Left lung (tissue), 10 donors: Measurements from ENCODE around the gene EREG. TPM values are rescaled to one million over a fixed set of nuclear protein-coding genes. Genes with fewer than 3 reads are reported as not detected.

Experiments
- ATAC-seq: fragments of 200-7000 bp; cut with Tn5 transposase; one replicate; pipeline ENCODE4 v1.9.1; 2020; ENCODE audit warnings: moderate library complexity
- DNase-seq, 4 donors: peaks; one replicate each; pipeline ENCODE4 v3.0.0-alpha.2; 2013 to 2020
- H3K27ac ChIP-seq, 2 donors: fragments of 200-600 bp; sonication (generic) in 1 of 2; one replicate each; pipeline versions ENCODE4 v1.5.0 to v1.8.0; 2020 to 2021
- H3K27me3 ChIP-seq, 2 donors: fragments of 200-600 bp; sonication (generic) in 1 of 2; one replicate each; pipeline versions ENCODE4 v1.5.0 to v1.8.0; 2020 to 2021
- H3K36me3 ChIP-seq, 2 donors: fragments of 200-600 bp; sonication (generic) in 1 of 2; one replicate each; pipeline versions ENCODE4 v1.5.0 to v1.8.0; 2020 to 2021
- H3K4me1 ChIP-seq, 2 donors: fragments of 200-600 bp; one replicate each; pipeline ENCODE4 v1.8.0; 2021
- H3K4me3 ChIP-seq, 2 donors: fragments of 200-600 bp; sonication (generic) in 1 of 2; one replicate each; pipeline versions ENCODE4 v1.5.0 to v1.8.0; 2020 to 2021; ENCODE audit warnings: mild to moderate bottlenecking in 1 of 2
- H3K9me3 ChIP-seq, 2 donors: fragments of 200-600 bp; sonication (generic) in 1 of 2; one replicate each; pipeline versions ENCODE4 v1.5.0 to v1.8.0; 2020 to 2021
- CTCF ChIP-seq, 2 donors: fragments of 200-600 bp; sonication (generic) in 1 of 2; IDR thresholded peaks; one replicate each; pipeline versions ENCODE4 v1.5.0 to v1.8.0; 2021; ENCODE audit warnings: antibody characterized with exemption in 2 of 2
- intact Hi-C, 2 donors: fragments of 100-400 bp; cut with DNase I; formaldehyde crosslinking; loops; one replicate each; pipeline versions ENCODE4 v1.11.2 to v1.14.2; 2022
- polyA plus RNA-seq, 6 donors: library from polyadenylated mRNA; unstranded; fragments of 120-200 nt; gene quantifications; one replicate each; pipeline ENCODE4 v1.2.1, GENCODE V29; 2013; ENCODE audit not compliant: insufficient read length in 6 of 6
- total RNA-seq, 2 donors: library from RNA; stranded (reverse); fragmentation: NEBNext Ultra II Directional; extraction: Animal tissue kit (Norgen Biotek cat#: 25700); gene quantifications; one replicate each; pipeline ENCODE4 v1.2.1, GENCODE V29; 2021
- donor health status: DM: no; HTN: yes; CAD: no.
- donor health status: DM: no; HTN: no; CAD: no.

Gene EREG
- total and polyA plus RNA-seq, 8 donors = 0.14 to 3.6 (median 0.28) TPM

GRCh38 chr4:74374561-74375327, 9.8 kb downstream of the EREG start:
- ATAC-seq (peak; percentile 60), DNase-seq (peak in 2 of 4 donors; percentile 75 to 85)
- no peaks in the 10 kb centered on the region for H3K27me3 ChIP-seq
- TF ChIP-seq CTCF (IDR thresholded peaks at IDR 0.05) = no peak
- H3K4me1 ChIP-seq = no peaks in the 10 kb centered on the region
- no peak overlapping the region for H3K4me3 ChIP-seq
- intact Hi-C loops = loop anchor here in 1 of 2 donors (5.0 to 10.0 kb wide), 3 partner anchors 160 to 298 kb away; no protein-coding TSS in a partner anchor
- H3K27ac ChIP-seq = peak overlapping the region in 1 of 2 donors; percentile 49
- no peaks in the 10 kb centered on the region for H3K36me3 ChIP-seq
- no peaks in the 10 kb centered on the region for H3K9me3 ChIP-seq

- Histone ChIP-seq H3K27me3 (no peaks in the 10 kb centered on the region), H3K9me3 (no peaks in the 10 kb centered on the region), H3K4me3 (no peak overlapping the region), H3K27ac (no peak overlapping the region), H3K4me1 (no peaks in the 10 kb centered on the region), H3K36me3 (no peaks in the 10 kb centered on the region)
- peak; percentile 75 for ATAC-seq
- DNase-seq = peak in 1 of 4 donors; percentile 34
- intact Hi-C loops = loop anchor here in 1 of 2 donors (5.0 to 10.0 kb wide), 3 partner anchors 159 to 296 kb away; no protein-coding TSS in a partner anchor
- TF ChIP-seq CTCF (IDR thresholded peaks at IDR 0.05) = no peak
These were observed 11.0 kb downstream of the EREG start for GRCh38 chr4:74375824-74376426.

- ATAC-seq = peak; percentile 89
- Histone ChIP-seq H3K4me3 (no peak overlapping the region), H3K27ac (no peak overlapping the region), H3K9me3 (no peaks in the 10 kb centered on the region), H3K27me3 (no peaks in the 10 kb centered on the region), H3K4me1 (no peaks in the 10 kb centered on the region), H3K36me3 (no peaks in the 10 kb centered on the region)
- DNase-seq = peak in 1 of 4 donors; percentile 57
- TF ChIP-seq CTCF (IDR thresholded peaks at IDR 0.05) = peak; percentile 52 to 57
- intact Hi-C loops = loop anchor here in 1 of 2 donors (5.0 to 10.0 kb wide), 3 partner anchors 158 to 295 kb away; no protein-coding TSS in a partner anchor
These were observed 12.0 kb downstream of the EREG start for GRCh38 chr4:74376888-74377483.

GRCh38 chr4:74377714-74378113, 12.8 kb downstream of the EREG start:
- no peaks in the 10 kb centered on the region for H3K36me3 ChIP-seq
- intact Hi-C loops = loop anchor here in 1 of 2 donors (5.0 to 10.0 kb wide), 3 partner anchors 157 to 295 kb away; no protein-coding TSS in a partner anchor
- no peak overlapping the region for H3K4me3 ChIP-seq
- no peaks in the 10 kb centered on the region for H3K27me3 ChIP-seq
- no peak for ATAC-seq
- TF ChIP-seq CTCF (IDR thresholded peaks at IDR 0.05) = no peak
- H3K4me1 ChIP-seq = no peaks in the 10 kb centered on the region
- H3K9me3 ChIP-seq = no peaks in the 10 kb centered on the region
- no peak overlapping the region for H3K27ac ChIP-seq
- DNase-seq = no peak

GRCh38 chr4:74378573-74378972, 13.6 kb downstream of the EREG start:
- no peaks in the 10 kb centered on the region for H3K27me3 ChIP-seq
- no peaks in the 10 kb centered on the region for H3K36me3 ChIP-seq
- no peak for ATAC-seq
- no peak for DNase-seq
- no peaks in the 10 kb centered on the region for H3K9me3 ChIP-seq
- no peak overlapping the region for H3K27ac ChIP-seq
- H3K4me1 ChIP-seq = no peaks in the 10 kb centered on the region
- intact Hi-C loops = loop anchor here in 1 of 2 donors (5.0 to 10.0 kb wide), 3 partner anchors 156 to 294 kb away; no protein-coding TSS in a partner anchor
- TF ChIP-seq CTCF (IDR thresholded peaks at IDR 0.05) = no peak
- H3K4me3 ChIP-seq = no peak overlapping the region
